Progenitor cell of endocrine pancreas (in vitro differentiated cells): Measurements from ENCODE around the gene PLXNA1. TPM values are rescaled to one million over a fixed set of nuclear protein-coding genes. Genes with fewer than 3 reads are reported as not detected.

ENCODE experiments used
- DNase-seq: peaks from one replicate; pipeline ENCODE4 v3.0.0; 2021; ENCODE audit warnings: low spot score; ENCODE audit not compliant: unreplicated experiment
- H3K27ac Mint-ChIP-seq: 2 replicates; pipeline ENCODE4 v1.8.0; 2021; ENCODE audit warnings: mild to moderate bottlenecking, moderate library complexity, mixed read lengths
- H3K27me3 Mint-ChIP-seq: 2 replicates; pipeline ENCODE4 v1.8.0; 2021; ENCODE audit warnings: mixed read lengths
- H3K36me3 Mint-ChIP-seq: 2 replicates; pipeline ENCODE4 v1.8.0; 2022; ENCODE audit warnings: mixed read lengths; ENCODE audit not compliant: insufficient read depth
- H3K4me1 Mint-ChIP-seq: 2 replicates; pipeline ENCODE4 v1.8.0; 2021; ENCODE audit warnings: low read depth, mixed read lengths
- H3K4me3 Mint-ChIP-seq: 2 replicates; pipeline ENCODE4 v1.8.0; 2021; ENCODE audit warnings: low read depth, mild to moderate bottlenecking, moderate library complexity, mixed read lengths
- H3K9me3 Mint-ChIP-seq: 2 replicates; pipeline ENCODE4 v1.8.0; 2021; ENCODE audit warnings: low read depth, mixed read lengths
- CTCF ChIP-seq: fragments of 200-600 bp; sonication (generic); IDR thresholded peaks from one replicate; pipeline ENCODE4 v1.5.0; 2021; ENCODE audit warnings: antibody characterized with exemption, mild to moderate bottlenecking; ENCODE audit not compliant: unreplicated experiment
- total RNA-seq: library from RNA; stranded (reverse); gene quantifications from 2 replicates; pipeline ENCODE4 v1.2.1, GENCODE V29; 2021

Gene PLXNA1
- total RNA-seq, 1 donor from 2014 or later: 104 TPM

GRCh38 chr3:126970101-126970500, 12.8 kb upstream of the PLXNA1 start:
- Mint-ChIP-seq H3K4me3 (no peak overlapping the region), H3K36me3 (peaks cover 4% of the 10 kb centered on the region), H3K4me1 (peaks cover 6% of the 10 kb centered on the region), H3K27ac (no peak overlapping the region), H3K27me3 (peaks cover 4% of the 10 kb centered on the region), H3K9me3 (peaks cover 12% of the 10 kb centered on the region)
- no peak for DNase-seq
- TF ChIP-seq CTCF: no peak

- H3K9me3 Mint-ChIP-seq: peaks cover 15% of the 10 kb centered on the region
- TF ChIP-seq CTCF: no peak
- no peak overlapping the region for H3K4me3 Mint-ChIP-seq
- DNase-seq: no peak
- H3K36me3 Mint-ChIP-seq: peaks cover 5% of the 10 kb centered on the region
- H3K27me3 Mint-ChIP-seq: peaks cover 4% of the 10 kb centered on the region
- H3K4me1 Mint-ChIP-seq: peaks cover 6% of the 10 kb centered on the region
- no peak overlapping the region for H3K27ac Mint-ChIP-seq
Measured at GRCh38 chr3:126970921-126971320, 12.0 kb upstream of the PLXNA1 start.

GRCh38 chr3:126971891-126972351, 11.0 kb upstream of the PLXNA1 start:
- no peak for TF ChIP-seq CTCF
- Mint-ChIP-seq H3K36me3 (peaks cover 5% of the 10 kb centered on the region), H3K27ac (no peak overlapping the region), H3K9me3 (peaks cover 15% of the 10 kb centered on the region), H3K4me1 (peaks cover 6% of the 10 kb centered on the region), H3K27me3 (no peaks in the 10 kb centered on the region), H3K4me3 (no peak overlapping the region)
- DNase-seq: no peak

- Mint-ChIP-seq H3K27ac (no peak overlapping the region), H3K9me3 (peaks cover 15% of the 10 kb centered on the region)
Measured at GRCh38 chr3:126972866-126973265, 10.0 kb upstream of the PLXNA1 start.

GRCh38 chr3:126973814-126974213, 9.1 kb upstream of the PLXNA1 start:
- no peak for DNase-seq
- H3K9me3 Mint-ChIP-seq: peaks cover 15% of the 10 kb centered on the region
- H3K27me3 Mint-ChIP-seq: peaks cover 4% of the 10 kb centered on the region
- H3K36me3 Mint-ChIP-seq: peaks cover 5% of the 10 kb centered on the region
- TF ChIP-seq CTCF: no peak
- H3K27ac Mint-ChIP-seq: peak overlapping the region; percentile 37
- H3K4me1 Mint-ChIP-seq: peaks cover 5% of the 10 kb centered on the region
- H3K4me3 Mint-ChIP-seq: no peak overlapping the region

More at GRCh38 chr3:126972866-126973265, 10.0 kb upstream of the PLXNA1 start:
- Mint-ChIP-seq H3K27me3 (no peaks in the 10 kb centered on the region), H3K36me3 (peaks cover 5% of the 10 kb centered on the region), H3K4me1 (peaks cover 6% of the 10 kb centered on the region), H3K4me3 (no peak overlapping the region)
- DNase-seq: no peak
- no peak for TF ChIP-seq CTCF
